Right ventricle myocardium superior (tissue), 1 donor: ENCODE data around the gene TNFRSF25. TPM values are rescaled to one million over a fixed set of nuclear protein-coding genes. Genes with fewer than 3 reads are reported as not detected.
A peak's percentile ranks its signal among the peaks of the same experiment; 100 is the strongest.

Experiments used
- ATAC-seq: fragments of 200-7000 bp; cut with Tn5 transposase; one replicate; pipeline ENCODE4 v1.9.1; 2020; ENCODE audit warnings: mild to moderate bottlenecking; ENCODE audit not compliant: poor library complexity
- DNase-seq: peaks from one replicate; pipeline ENCODE4 v3.0.0-alpha.2; 2020
- intact Hi-C: fragments of 100-400 bp; cut with DNase I; formaldehyde crosslinking; loops from one replicate; pipeline ENCODE4 v1.11.2; 2022
- total RNA-seq: library from RNA; stranded (reverse); fragmentation: NEBNext Ultra II Directional; extraction: Animal tissue kit (Norgen Biotek cat#: 25700); gene quantifications from one replicate; pipeline ENCODE4 v1.2.1, GENCODE V29; 2021
- donor health status: DM: no; HTN: yes; CAD: no; lungs with severe emphysema.

TNFRSF25 gene
- total RNA-seq, 1 donor from 2014 or later, result 13.7 TPM

GRCh38 chr1:6427441-6428390 is 38.3 kb downstream of the TNFRSF25 start:
- intact Hi-C loops, result no loop called here
- no peak for ATAC-seq
- DNase-seq, result no peak

GRCh38 chr1:6426972-6427350 is 39.0 kb downstream of the TNFRSF25 start:
- intact Hi-C loops, result no loop called here
- no peak for DNase-seq
- ATAC-seq, result no peak

GRCh38 chr1:6426277-6426971 is 39.5 kb downstream of the TNFRSF25 start:
- intact Hi-C loops, result no loop called here
- ATAC-seq (no peak), DNase-seq (no peak)

- ATAC-seq (no peak), DNase-seq (no peak)
- intact Hi-C loops, result no loop called here
Measured at GRCh38 chr1:6425658-6426057, 40.3 kb downstream of the TNFRSF25 start.

GRCh38 chr1:6424619-6425593 is 41.1 kb downstream of the TNFRSF25 start, which contains the start of gene ESPN:
TSS of gene ESPN (plus strand) at chr1:6424776. CDS start at chr1:6424956, 180 bp downstream.
- ATAC-seq (peak; percentile 47), DNase-seq (no peak)
- intact Hi-C loops, result no loop called here

- DNase-seq, result no peak
Measured at GRCh38 chr1:6424000-6424565, 41.9 kb downstream of the TNFRSF25 start.

GRCh38 chr1:6423321-6423999 is 42.5 kb downstream of the TNFRSF25 start:
- no peak for DNase-seq
- ATAC-seq, result peak; percentile 47
- intact Hi-C loops, result no loop called here

More at GRCh38 chr1:6424000-6424565, 41.9 kb downstream of the TNFRSF25 start:
- ATAC-seq, result peak; percentile 3
- intact Hi-C loops, result no loop called here

- no peak for DNase-seq
- intact Hi-C loops, result no loop called here
Measured at GRCh38 chr1:6421266-6421665, 44.7 kb downstream of the TNFRSF25 start.

GRCh38 chr1:6420454-6421042 is 45.4 kb downstream of the TNFRSF25 start:
- no peak for DNase-seq
- intact Hi-C loops, result no loop called here
- no peak for ATAC-seq

More at GRCh38 chr1:6421266-6421665, 44.7 kb downstream of the TNFRSF25 start:
- no peak for ATAC-seq

- peak; percentile 40 for ATAC-seq
- intact Hi-C loops, result no loop called here
- no peak for DNase-seq
Measured at GRCh38 chr1:6419804-6420453, 46.0 kb downstream of the TNFRSF25 start, which contains the start of gene HES2. TSS of gene HES2 (minus strand) at chr1:6419919. CDS start at chr1:6419820, 99 bp downstream.

- DNase-seq (no peak), ATAC-seq (no peak)
- intact Hi-C loops, result no loop called here
Measured at GRCh38 chr1:6419397-6419803, 46.6 kb downstream of the TNFRSF25 start.

GRCh38 chr1:6418668-6419396 is 47.1 kb downstream of the TNFRSF25 start:
- ATAC-seq (no peak), DNase-seq (no peak)
- intact Hi-C loops, result no loop called here

GRCh38 chr1:6417961-6418667 is 47.9 kb downstream of the TNFRSF25 start:
- DNase-seq (no peak), ATAC-seq (no peak)
- intact Hi-C loops, result no loop called here

- ATAC-seq, result no peak
- intact Hi-C loops, result no loop called here
- no peak for DNase-seq
Measured at GRCh38 chr1:6416906-6417305, 49.1 kb downstream of the TNFRSF25 start.

GRCh38 chr1:6416295-6416656 is 49.7 kb downstream of the TNFRSF25 start:
- intact Hi-C loops, result no loop called here
- DNase-seq (no peak), ATAC-seq (no peak)
